Gastrocnemius medialis (tissue), 4 donors: ENCODE data around the gene EMC6. TPM values are rescaled to one million over a fixed set of nuclear protein-coding genes. Genes with fewer than 3 reads are reported as not detected.

Experiments
- ATAC-seq, 2 donors: fragments of 150-250 bp; one replicate each; pipeline ENCODE4 v1.9.1; 2016
- DNase-seq, 2 donors: peaks; one replicate each; pipeline ENCODE4 v3.0.0-alpha.2; 2019
- H3K27ac ChIP-seq, 4 donors: fragments of 200-600 bp; sonication (generic); 1 replicate in 1 of 4; 2 replicates in 3 of 4; pipeline ENCODE4 v1.5.1; 2016 to 2018; ENCODE audit warnings: mild to moderate bottlenecking in 2 of 4, moderate library complexity in 1 of 4
- H3K27me3 ChIP-seq, 3 donors: fragments of 200-600 bp; sonication (generic) in 2 of 3; 1 replicate in 1 of 3; 2 replicates in 2 of 3; pipeline versions ENCODE4 v1.5.1 to v1.6.0; 2016 to 2019; ENCODE audit warnings: mild to moderate bottlenecking in 1 of 3, moderate library complexity in 1 of 3
- H3K36me3 ChIP-seq, 2 donors: fragments of 200-600 bp; sonication (generic) in 1 of 2; one replicate each; pipeline ENCODE4 v1.5.1; 2017 to 2018
- H3K4me1 ChIP-seq, 2 donors: fragments of 200-600 bp; sonication (generic) in 1 of 2; one replicate each; pipeline ENCODE4 v1.5.1; 2016 to 2017; ENCODE audit warnings: mild to moderate bottlenecking in 2 of 2
- H3K4me3 ChIP-seq, 4 donors: fragments of 200-600 bp; sonication (generic) in 3 of 4; 1 replicate in 1 of 4; 2 replicates in 3 of 4; pipeline ENCODE4 v1.5.1; 2016 to 2019; ENCODE audit warnings: mild to moderate bottlenecking in 2 of 4
- H3K9me3 ChIP-seq, 3 donors: fragments of 200-600 bp; sonication (generic) in 2 of 3; 1 replicate in 1 of 3; 2 replicates in 2 of 3; pipeline ENCODE4 v1.5.1; 2016 to 2019
- CTCF ChIP-seq, 5 experiments: fragments of 450-650 bp in 3 of 5; fragments of 200-600 bp in 2 of 5; sonication (generic) in 2 of 5; IDR thresholded peaks in 4 of 5; conservative IDR thresholded peaks in 1 of 5; 1 replicate in 4 of 5; 2 replicates in 1 of 5; pipeline ENCODE4 v1.5.1; 2016 to 2019; ENCODE audit warnings: antibody characterized with exemption in 5 of 5, mild to moderate bottlenecking in 3 of 5, moderate library complexity in 3 of 5
- POLR2A ChIP-seq, 2 donors: fragments of 450-650 bp; IDR thresholded peaks; one replicate each; pipeline ENCODE4 v1.6.1; 2017; ENCODE audit warnings: antibody characterized with exemption in 2 of 2, mild to moderate bottlenecking in 2 of 2, moderate library complexity in 2 of 2
- in situ Hi-C, 4 donors: fragments of 200-750 bp; cut with MboI; loops; one replicate each; pipeline versions ENCODE4 v1.15.0 to v1.8.0; 2017; ENCODE audit warnings: low sequenced_read_pairs in 4 of 4
- intact Hi-C: fragments of 100-400 bp; cut with DNase I; formaldehyde crosslinking; loops from one replicate; pipeline ENCODE4 v1.15.1; 2023; ENCODE audit warnings: low total_unique reads
- total RNA-seq, 4 donors: library from RNA; depleted of rRNA; stranded (reverse); fragments of >200 nt; gene quantifications; one replicate each; pipeline versions ENCODE4 v1.1.0 to v1.2.3, GENCODE V29; 2016

EMC6 gene
- total RNA-seq = 10 to 100 TPM; 40.6 to 73.8 (median 54.5) TPM

GRCh38 chr17:3668279-3669084 lies at the start of gene EMC6, which contains the start of gene TAX1BP3:
Gene EMC6, plus strand, starts transcription at chr17:3668812. Its CDS starts 335 bp downstream, at chr17:3669147.
Gene TAX1BP3, minus strand, starts transcription at chr17:3668578. Its CDS starts 52 bp downstream, at chr17:3668526.
- Histone ChIP-seq H3K4me1 (peaks cover 36 to 37% of the 10 kb centered on the region in 2 donors), H3K27me3 (no peaks in the 10 kb centered on the region), H3K27ac (peak within 1 kb of the TSS; percentile 93 to 97 (median 96)), H3K9me3 (no peaks in the 10 kb centered on the region), H3K36me3 (peaks cover 0 to 13% of the 10 kb centered on the region in 2 donors), H3K4me3 (peak within 1 kb of the TSS; percentile 80 to 100 (median 95))
- in situ Hi-C loops = no loop called here
- intact Hi-C loops = loop anchor here (1.0 to 10.0 kb wide), 2 partner anchors 32 to 134 kb away; partner anchors contain the start of genes CTNS and SHPK
- DNase-seq (peak; percentile 98), ATAC-seq (peak; percentile 80 to 89)
- TF ChIP-seq POLR2A (IDR thresholded peaks at IDR 0.05) = peak; percentile 95 to 99
- TF ChIP-seq CTCF (IDR thresholded peaks at IDR 0.05 in 4 of 5, conservative IDR thresholded peaks at IDR 0.05 in 1 of 5) = no peak

GRCh38 chr17:3621146-3621720 lies 47.4 kb upstream of the EMC6 start:
- Histone ChIP-seq H3K27ac (no peak overlapping the region), H3K9me3 (no peaks in the 10 kb centered on the region), H3K36me3 (peaks cover 5 to 91% of the 10 kb centered on the region in 2 donors), H3K4me1 (no peaks in the 10 kb centered on the region), H3K27me3 (no peaks in the 10 kb centered on the region), H3K4me3 (no peak overlapping the region)
- intact Hi-C loops = no loop called here
- ATAC-seq (no peak), DNase-seq (no peak)
- in situ Hi-C loops = no loop called here
- TF ChIP-seq CTCF (IDR thresholded peaks at IDR 0.05 in 4 of 5, conservative IDR thresholded peaks at IDR 0.05 in 1 of 5) = no peak
- TF ChIP-seq POLR2A (IDR thresholded peaks at IDR 0.05) = no peak

GRCh38 chr17:3622977-3623594 lies 45.5 kb upstream of the EMC6 start:
- in situ Hi-C loops = no loop called here
- intact Hi-C loops = no loop called here
- no peak for TF ChIP-seq POLR2A (IDR thresholded peaks at IDR 0.05)
- no peak for TF ChIP-seq CTCF (IDR thresholded peaks at IDR 0.05 in 4 of 5, conservative IDR thresholded peaks at IDR 0.05 in 1 of 5)
- Histone ChIP-seq H3K27ac (peak overlapping the region in 1 of 4 donors; percentile 46), H3K4me3 (no peak overlapping the region), H3K9me3 (no peaks in the 10 kb centered on the region), H3K27me3 (no peaks in the 10 kb centered on the region), H3K4me1 (no peaks in the 10 kb centered on the region), H3K36me3 (peaks cover 0 to 83% of the 10 kb centered on the region in 2 donors)
- ATAC-seq (peak; percentile 69 to 89), DNase-seq (peak in 1 of 2 donors; percentile 69)

GRCh38 chr17:3626831-3627768 lies 41.5 kb upstream of the EMC6 start:
- peaks cover 0 to 9% of the 10 kb centered on the region in 2 donors for H3K4me1 ChIP-seq
- no peak overlapping the region for H3K4me3 ChIP-seq
- peaks cover 0 to 65% of the 10 kb centered on the region in 2 donors for H3K36me3 ChIP-seq
- DNase-seq = no peak
- in situ Hi-C loops (no loop called here), intact Hi-C loops (no loop called here)
- H3K27ac ChIP-seq = peak overlapping the region; percentile 5 to 50 (median 10)
- H3K27me3 ChIP-seq = no peaks in the 10 kb centered on the region
- no peak for ATAC-seq
- TF ChIP-seq CTCF (IDR thresholded peaks at IDR 0.05 in 4 of 5, conservative IDR thresholded peaks at IDR 0.05 in 1 of 5) (no peak), POLR2A (IDR thresholded peaks at IDR 0.05) (no peak)
- no peaks in the 10 kb centered on the region for H3K9me3 ChIP-seq
